GM06990 (cell line): ENCODE results near the gene SLC36A2.

Source experiments
- DNase-seq: peaks from one replicate; pipeline ENCODE4 v3.0.0-alpha.2; 2011; ENCODE audit not compliant: insufficient read length; ENCODE audit errors: extremely low read depth
- H3K27me3 ChIP-seq: replicated peaks from 2 replicates; pipeline ENCODE4 v1.6.0; 2011; ENCODE audit warnings: low read length; ENCODE audit not compliant: control insufficient read depth, insufficient read depth
- H3K36me3 ChIP-seq: 2 replicates; pipeline ENCODE4 v1.5.1; 2011; ENCODE audit warnings: low read length; ENCODE audit not compliant: control insufficient read depth, insufficient read depth
- H3K4me3 ChIP-seq: replicated peaks from 2 replicates; pipeline ENCODE4 v1.5.1; 2011; ENCODE audit warnings: low read depth, mild to moderate bottlenecking, control low read depth, low read length
- CTCF ChIP-seq: IDR thresholded peaks from 2 replicates; pipeline ENCODE4 v1.5.1; 2011; ENCODE audit warnings: low read length, control low read depth, mild to moderate bottlenecking, inconsistent platforms; ENCODE audit not compliant: insufficient read depth, poor library complexity, severe bottlenecking

The SLC36A2 gene

GRCh38 chr5:151274666-151275065, 72.7 kb downstream of the SLC36A2 start:
- no peak for TF ChIP-seq CTCF

GRCh38 chr5:151271336-151271735, 76.0 kb downstream of the SLC36A2 start:
- no peak for TF ChIP-seq CTCF
- Histone ChIP-seq H3K4me3 (no peak overlapping the region), H3K27me3 (no peaks in the 10 kb centered on the region), H3K36me3 (peaks cover 11% of the 10 kb centered on the region)
- DNase-seq: no peak

More at GRCh38 chr5:151274666-151275065, 72.7 kb downstream of the SLC36A2 start:
- H3K36me3 ChIP-seq: no peaks in the 10 kb centered on the region; the same call in 1 of the 2 replicates
- H3K27me3 ChIP-seq: no peaks in the 10 kb centered on the region
- H3K4me3 ChIP-seq: no peak overlapping the region
- DNase-seq: no peak

- peak; percentile 37 for DNase-seq
- no peak for TF ChIP-seq CTCF
- H3K36me3 ChIP-seq: peaks cover 11% of the 10 kb centered on the region
- no peak overlapping the region for H3K4me3 ChIP-seq
- H3K27me3 ChIP-seq: no peaks in the 10 kb centered on the region
Measured at GRCh38 chr5:151270599-151270998, 76.8 kb downstream of the SLC36A2 start.

GRCh38 chr5:151267491-151268260, 79.7 kb downstream of the SLC36A2 start:
- H3K4me3 ChIP-seq: no peak overlapping the region
- TF ChIP-seq CTCF: no peak
- no peaks in the 10 kb centered on the region for H3K27me3 ChIP-seq
- peaks cover 16% of the 10 kb centered on the region for H3K36me3 ChIP-seq
- no peak for DNase-seq
